ENCODE measurements around the gene ARL6IP5. TPM values are rescaled to one million over a fixed set of nuclear protein-coding genes. Genes with fewer than 3 reads are reported as not detected.

ARL6IP5 gene
- total RNA-seq, result 100 to 1,000 TPM in 1 of 4 donors, 10 to 100 TPM in 3; 35.9 to 101 (median 63.0) TPM

- intact Hi-C loops (cut with DNase I), result no loop called here
- Histone ChIP-seq H3K4me3 (peak within 1 kb of the TSS; percentile 51 to 90 (median 76)), H3K9me3 (no peaks in the 10 kb centered on the region), H3K36me3 (no peaks in the 10 kb centered on the region), H3K27me3 (no peaks in the 10 kb centered on the region), H3K27ac (peak within 1 kb of the TSS; percentile 90 to 96 (median 93)), H3K4me1 (peaks cover 44 to 87% (median 64%) of the 10 kb centered on the region in 3 donors)
- TF ChIP-seq POLR2A (IDR thresholded peaks at IDR 0.05) (peak in 2 of 4 donors; percentile 43 to 87), CTCF (IDR thresholded peaks at IDR 0.05) (peak in 1 of 6 experiments; percentile 1)
- 0 to 3% methylated on average over 20 to 23 of the region's 32 CpGs for WGBS, 2 donors
- peak; percentile 72 for DNase-seq
Observed at GRCh38 chr3:69084326-69085167, at the start of gene ARL6IP5. Gene ARL6IP5 (plus strand): TSS chr3:69084937. CDS start chr3:69085048, 111 bp downstream.

- Histone ChIP-seq H3K9me3 (no peaks in the 10 kb centered on the region), H3K27ac (no peak overlapping the region), H3K4me3 (no peak overlapping the region), H3K36me3 (peaks cover 0 to 96% (median 10%) of the 10 kb centered on the region in 3 donors), H3K27me3 (no peaks in the 10 kb centered on the region), H3K4me1 (peaks cover 0 to 26% (median 4%) of the 10 kb centered on the region in 3 donors)
- no peak for TF ChIP-seq CTCF (IDR thresholded peaks at IDR 0.05)
- no peak for TF ChIP-seq POLR2A (IDR thresholded peaks at IDR 0.05)
- no peak for DNase-seq
- WGBS, 2 donors, result 85 to 98% methylated on average over 2 of the region's 2 CpGs
- intact Hi-C loops (cut with DNase I), result no loop called here
Observed at GRCh38 chr3:69044608-69045007, 40.1 kb upstream of the ARL6IP5 start.

GRCh38 chr3:69048990-69049389 lies 35.7 kb upstream of the ARL6IP5 start:
- Histone ChIP-seq H3K36me3 (peaks cover 0 to 65% (median 0%) of the 10 kb centered on the region in 3 donors), H3K4me1 (peaks cover 15 to 54% (median 19%) of the 10 kb centered on the region in 3 donors), H3K4me3 (no peak overlapping the region), H3K9me3 (no peaks in the 10 kb centered on the region), H3K27ac (no peak overlapping the region), H3K27me3 (no peaks in the 10 kb centered on the region)
- intact Hi-C loops (cut with DNase I), result no loop called here
- TF ChIP-seq POLR2A (IDR thresholded peaks at IDR 0.05), result no peak
- no peak for TF ChIP-seq CTCF (IDR thresholded peaks at IDR 0.05)
- DNase-seq, result no peak
- 90 to 100% methylated on average over 1 to 2 of the region's 2 CpGs for WGBS, 2 donors

- intact Hi-C loops (cut with DNase I), result no loop called here
- 0 to 1% methylated on average over 24 to 33 of the region's 45 CpGs for WGBS, 2 donors
- TF ChIP-seq POLR2A (IDR thresholded peaks at IDR 0.05) (peak in 3 of 4 donors; percentile 67 to 88 (median 69)), CTCF (IDR thresholded peaks at IDR 0.05) (peak in 1 of 6 experiments; percentile 18)
- peak within 1 kb of the TSS; percentile 94 to 96 (median 96) for H3K27ac ChIP-seq
- no peaks in the 10 kb centered on the region for H3K9me3 ChIP-seq
- no peaks in the 10 kb centered on the region for H3K27me3 ChIP-seq
- DNase-seq, result no peak
- H3K4me1 ChIP-seq, result peaks cover 15 to 47% (median 19%) of the 10 kb centered on the region in 3 donors
- H3K4me3 ChIP-seq, result peak within 1 kb of the TSS; percentile 76 to 85 (median 83)
- peaks cover 0 to 65% (median 9%) of the 10 kb centered on the region in 3 donors for H3K36me3 ChIP-seq
Observed at GRCh38 chr3:69051756-69052471, 32.8 kb upstream of the ARL6IP5 start, which contains the start of gene TMF1. Gene TMF1 (minus strand): TSS chr3:69052333. CDS start chr3:69052086, 247 bp downstream.
